G401 (cell line): ENCODE data around the gene NDUFV3. TPM values are rescaled to one million over a fixed set of nuclear protein-coding genes. Genes with fewer than 3 reads are reported as not detected.
"Not testable (repeated sequence)": the region's sequence is repeated elsewhere in the genome, so short reads cannot be mapped to it uniquely, and the experiment has no call there.

Source experiments
- DNase-seq: peaks from one replicate; pipeline ENCODE4 v3.0.0-alpha.2; 2015; ENCODE audit warnings: low spot score
- in situ Hi-C: cut with HindIII; loops from 2 replicates; pipeline ENCODE4 v1.10.0; 2016; ENCODE audit warnings: low sequenced_read_pairs, mixed read lengths
- total RNA-seq: library from RNA; depleted of rRNA; stranded (reverse); fragments of >200 nt; shearing (Covaris generic); gene quantifications from 2 replicates; pipeline ENCODE4 v1.2.3, GENCODE V29; 2014

NDUFV3 gene
- total RNA-seq, 1 experiment from 2014 or later = 45.5 TPM

DNA sequence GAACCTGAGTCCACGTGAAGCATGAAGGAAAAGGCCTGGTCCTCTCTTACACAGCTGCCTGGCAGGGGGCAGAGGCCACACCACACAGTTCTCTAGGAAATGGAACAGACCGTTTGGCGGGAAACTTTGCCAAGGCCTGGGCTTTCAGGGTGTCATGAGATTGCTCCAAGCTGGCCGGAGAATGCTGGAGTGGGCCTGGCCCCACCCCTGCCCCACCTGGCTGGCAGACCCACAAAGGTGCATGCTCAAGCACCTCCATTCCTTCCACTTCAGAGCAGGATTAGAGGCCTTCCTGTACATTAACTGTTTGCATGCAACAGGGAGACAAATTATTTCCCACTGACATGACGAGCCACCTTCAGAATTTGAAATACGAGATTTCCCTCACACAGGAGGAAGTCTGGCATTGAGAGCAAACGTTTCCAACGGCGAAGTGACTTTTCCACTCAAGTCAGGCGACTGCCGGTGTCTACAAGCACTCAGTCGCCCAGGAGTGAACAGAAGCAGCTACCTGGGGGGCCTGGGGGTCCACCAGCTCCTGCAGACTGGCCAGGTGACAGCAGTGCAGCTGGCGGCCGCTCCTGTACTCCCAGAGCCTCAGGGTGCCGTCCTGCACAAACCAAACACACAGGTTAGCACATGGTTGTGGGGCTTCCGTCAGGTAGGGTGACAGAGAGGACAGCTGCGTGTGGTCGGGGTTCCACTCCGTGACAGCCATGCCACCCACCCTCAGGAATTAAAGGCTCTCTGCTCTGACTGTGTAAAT, 37.8 kb upstream of the NDUFV3 start:
- in situ Hi-C loops = no loop called here

DNA sequence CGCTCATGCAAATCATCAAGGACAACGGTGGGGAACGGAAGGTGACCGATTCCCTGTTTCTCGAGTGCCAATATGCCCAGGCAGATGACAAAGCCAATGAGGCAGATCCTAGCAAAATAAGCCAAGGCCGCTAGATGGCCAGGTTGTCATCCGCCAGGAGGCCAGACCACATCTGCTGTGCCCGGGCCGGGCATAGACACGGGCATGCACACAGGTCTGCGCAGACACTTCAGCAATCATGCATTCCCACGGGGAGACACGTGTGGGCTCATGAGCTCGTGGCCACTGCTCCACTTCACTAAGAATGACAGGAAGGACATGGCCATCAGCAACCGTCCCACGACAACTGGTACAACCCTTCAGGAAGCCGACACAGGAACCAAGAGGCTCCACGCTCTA, 37.2 kb upstream of the NDUFV3 start:
- peak; percentile 89 for DNase-seq
- in situ Hi-C loops = no loop called here

More for the DNA sequence above, 37.8 kb upstream of the NDUFV3 start:
- no peak for DNase-seq

DNA sequence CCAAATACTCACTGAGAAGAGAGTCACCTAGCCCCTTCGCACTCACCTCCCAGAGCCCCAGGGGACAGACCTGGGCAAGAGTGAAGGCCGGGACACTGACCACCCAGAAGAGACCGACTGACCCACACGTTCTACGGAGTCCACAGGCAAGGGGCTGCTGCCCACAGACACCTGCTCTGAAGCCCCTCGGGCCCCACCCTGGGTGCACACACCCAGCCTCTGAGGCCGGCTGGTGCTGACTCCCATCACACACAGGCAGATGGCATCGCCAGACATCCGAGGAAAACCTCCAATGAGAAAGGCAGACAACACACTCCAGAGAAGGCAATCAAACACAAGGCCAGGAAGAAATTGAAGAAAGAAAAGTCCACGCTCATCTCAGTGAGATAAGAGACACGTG, 35.9 kb upstream of the NDUFV3 start:
- no peak for DNase-seq
- in situ Hi-C loops = no loop called here

DNA sequence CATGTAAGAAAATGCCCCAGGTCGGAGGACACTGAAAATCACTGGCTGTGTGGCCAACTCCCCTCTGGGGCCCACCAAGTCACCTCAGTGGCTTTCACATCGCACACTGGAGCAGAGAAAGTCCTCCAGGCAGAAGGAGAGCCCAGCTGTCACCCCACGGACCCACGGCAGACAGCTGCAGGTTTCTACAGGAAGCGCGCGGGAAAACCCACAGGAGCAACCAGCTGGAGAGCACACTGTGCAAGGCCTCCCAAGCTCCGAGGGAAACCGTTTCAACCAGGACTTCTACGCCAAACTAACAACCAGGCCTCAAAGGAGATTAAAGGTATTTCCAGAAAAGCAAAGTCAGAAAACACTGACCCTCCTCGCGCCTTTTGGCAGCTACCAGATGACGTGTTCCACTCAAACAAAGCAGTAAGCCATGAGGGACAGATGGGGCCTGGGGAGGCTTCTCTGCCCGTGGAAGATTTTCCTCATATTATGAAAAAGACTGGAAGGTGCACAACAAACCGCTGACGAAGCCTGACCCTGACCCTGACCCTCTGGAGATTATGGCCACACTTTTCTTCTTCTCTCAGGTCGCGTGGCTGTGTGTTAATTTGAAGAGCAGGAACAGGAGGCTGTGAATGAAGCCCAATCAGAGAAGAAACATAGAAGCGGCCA, 34.8 kb upstream of the NDUFV3 start:
- DNase-seq = no peak
- in situ Hi-C loops = no loop called here

DNA sequence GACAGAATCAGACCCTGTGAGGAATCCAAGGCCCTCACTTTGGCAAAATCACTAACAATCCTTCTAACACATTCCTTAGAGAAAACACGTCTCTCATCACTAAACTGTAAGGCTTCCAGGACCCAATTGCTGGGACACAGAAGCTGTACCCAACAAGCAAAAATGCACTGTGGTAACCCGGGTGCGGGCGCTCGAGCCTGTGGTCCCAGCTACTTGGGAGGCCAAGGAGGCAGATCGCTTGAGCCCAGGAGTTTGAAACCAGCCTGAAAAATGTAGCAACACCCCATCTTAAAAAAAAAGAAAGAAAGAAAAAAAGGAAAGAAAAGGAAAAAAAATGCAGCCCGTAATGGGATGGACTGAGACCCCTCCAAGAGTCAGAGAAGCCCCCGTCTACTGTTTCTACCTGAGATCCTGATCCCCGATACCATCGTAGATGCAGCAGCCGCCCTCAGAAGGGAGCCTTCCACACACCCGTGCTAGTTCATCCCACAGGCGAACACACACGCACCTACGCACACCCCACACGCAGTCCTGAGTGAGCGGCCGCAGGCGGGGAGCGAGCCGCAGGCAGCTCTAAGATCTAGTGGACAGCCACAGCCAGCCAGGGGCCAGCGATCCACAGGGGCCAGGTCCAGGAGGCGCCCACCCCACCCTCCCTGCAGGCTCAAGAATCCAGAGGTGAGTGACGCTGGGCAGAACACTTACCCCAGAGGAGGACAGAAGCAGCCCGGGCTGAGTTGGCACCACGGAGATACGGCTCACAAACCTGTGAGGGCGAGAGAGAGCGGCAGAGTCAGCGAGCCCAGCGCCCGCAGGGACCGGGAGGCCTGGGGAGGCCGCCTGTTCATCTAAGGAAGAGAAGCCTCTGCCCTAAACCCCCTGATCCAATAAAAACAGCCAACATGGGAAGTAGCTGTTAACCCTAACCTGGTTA, 33.9 kb upstream of the NDUFV3 start:
- no peak for DNase-seq
- in situ Hi-C loops = no loop called here

DNA sequence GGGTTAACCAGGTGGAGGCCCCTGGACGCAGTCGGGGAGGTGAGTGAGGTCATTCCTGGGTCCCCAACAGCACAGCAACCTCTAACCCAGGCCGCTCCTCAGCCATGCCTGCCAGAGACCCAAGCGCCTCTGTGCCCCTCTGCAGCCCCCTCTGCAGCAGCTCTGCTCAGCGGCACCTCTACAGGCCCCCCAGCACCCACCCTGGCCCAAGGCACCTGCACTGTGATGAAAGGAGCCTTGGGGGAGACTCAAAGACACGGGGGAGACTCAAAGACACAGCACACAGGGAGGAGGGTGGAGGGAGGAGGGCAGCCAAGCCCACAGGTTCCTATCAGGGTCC, 33.2 kb upstream of the NDUFV3 start:
- DNase-seq = no peak

DNA sequence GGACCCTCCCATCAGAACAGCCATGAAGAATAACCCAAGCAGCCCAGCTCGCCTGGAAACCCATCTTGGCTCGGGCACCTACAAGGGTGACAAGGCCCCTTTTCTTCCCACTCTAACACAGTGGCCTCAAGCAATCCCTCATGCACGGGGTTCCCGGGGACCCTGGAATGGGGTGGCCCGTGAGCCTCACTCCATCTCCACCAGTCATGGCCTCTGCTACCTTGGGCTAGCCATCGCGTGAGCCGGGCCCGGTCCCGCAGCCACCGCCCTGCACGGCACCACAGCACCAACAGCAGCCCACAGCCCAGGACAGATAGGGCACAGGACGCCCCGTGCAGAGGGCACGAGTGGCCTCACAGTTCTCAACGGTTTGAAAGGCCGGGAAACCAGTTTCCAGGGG, 32.8 kb upstream of the NDUFV3 start:
- DNase-seq = no peak
- in situ Hi-C loops = no loop called here

More for the DNA sequence above, 33.2 kb upstream of the NDUFV3 start:
- in situ Hi-C loops = no loop called here

DNA sequence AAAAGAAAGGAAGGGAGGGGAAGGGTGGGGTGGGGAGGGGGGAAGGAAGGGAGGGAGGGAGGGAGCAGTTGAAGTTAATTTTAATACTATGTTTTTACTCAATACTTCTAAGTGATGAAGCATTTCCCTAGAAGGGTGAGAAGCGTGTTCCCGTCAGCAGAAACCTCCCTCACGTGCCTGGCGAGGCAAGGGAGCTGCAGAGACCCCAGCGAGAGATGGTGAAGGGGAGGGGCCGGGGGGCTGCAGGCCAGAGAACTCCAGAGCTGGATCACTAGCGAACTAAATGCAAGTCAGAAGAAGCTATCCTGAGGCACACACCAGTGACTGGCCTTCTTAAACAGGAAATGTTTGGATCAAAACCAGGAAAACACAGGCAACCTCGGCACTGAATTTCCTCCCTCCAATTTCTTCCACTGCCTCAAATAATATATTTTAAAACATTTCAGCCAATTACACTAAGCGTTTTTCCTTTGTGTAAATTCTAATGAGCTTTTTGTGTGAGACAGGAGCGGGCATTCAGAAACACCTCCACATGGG, 31.7 kb upstream of the NDUFV3 start:
- DNase-seq = no peak

DNA sequence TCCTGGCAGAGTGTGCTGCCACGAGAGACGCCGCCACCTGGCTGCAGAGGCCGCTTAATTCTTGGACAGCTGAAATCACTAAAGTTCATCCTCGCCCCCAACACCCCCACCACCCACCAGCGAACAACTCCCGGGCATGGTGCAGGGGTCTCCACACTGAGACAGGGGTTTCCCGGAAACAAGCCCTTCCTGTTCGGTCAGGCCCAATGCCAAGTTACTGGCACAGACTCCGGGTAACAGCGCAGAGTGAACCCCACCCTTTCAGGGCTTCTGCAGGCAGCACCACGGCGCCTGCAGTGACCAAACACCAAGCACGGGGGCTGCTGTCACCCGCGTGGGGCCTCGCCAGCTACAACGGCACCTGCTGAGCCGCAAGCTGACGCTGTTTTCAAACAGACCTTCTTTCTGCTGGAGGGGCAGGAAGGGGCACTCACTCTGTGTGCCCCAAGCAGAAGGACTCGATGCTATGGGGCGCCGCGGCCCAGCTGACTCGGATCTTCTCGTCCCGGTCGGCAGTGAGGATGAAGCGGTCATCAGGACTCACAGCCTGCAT, 31.2 kb upstream of the NDUFV3 start:
- in situ Hi-C loops = no loop called here
- peak; percentile 84 for DNase-seq

More for the DNA sequence above, 31.7 kb upstream of the NDUFV3 start:
- in situ Hi-C loops = no loop called here

DNA sequence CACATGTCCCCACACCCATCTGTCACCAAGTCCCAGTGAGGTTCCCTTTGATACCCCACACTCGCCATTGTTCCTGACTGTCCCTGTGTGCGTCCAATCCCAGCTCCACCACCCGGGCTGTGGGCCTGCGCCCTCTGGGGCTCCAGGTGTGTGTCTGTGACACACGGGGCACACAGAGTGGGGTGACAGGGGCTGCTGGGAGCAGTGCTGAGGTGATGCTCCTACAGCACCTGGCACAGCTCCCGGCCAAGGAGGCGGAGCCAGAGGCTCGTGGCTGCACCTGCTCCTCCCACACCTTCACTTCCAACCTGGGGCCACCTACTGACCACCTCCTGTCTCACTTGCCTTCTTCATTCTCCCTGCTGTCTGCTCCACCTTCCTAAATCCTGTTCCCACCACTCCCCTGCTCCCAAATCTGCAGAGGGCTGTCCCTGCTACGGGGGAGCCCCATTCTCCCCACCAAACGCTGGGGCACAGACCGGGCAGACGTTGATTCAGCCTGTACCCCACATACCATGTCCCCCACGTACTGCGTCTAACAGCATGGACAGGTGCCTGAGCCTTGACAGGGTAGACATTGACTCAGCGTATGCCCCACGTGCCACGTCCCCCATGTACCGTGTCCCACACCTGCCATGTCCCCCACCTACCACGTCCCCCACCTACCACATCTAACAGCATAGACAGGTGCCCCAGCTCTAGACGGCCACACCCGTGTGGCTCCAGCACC, 30.2 kb upstream of the NDUFV3 start:
- peak; percentile 25 for DNase-seq
- in situ Hi-C loops = no loop called here

DNA sequence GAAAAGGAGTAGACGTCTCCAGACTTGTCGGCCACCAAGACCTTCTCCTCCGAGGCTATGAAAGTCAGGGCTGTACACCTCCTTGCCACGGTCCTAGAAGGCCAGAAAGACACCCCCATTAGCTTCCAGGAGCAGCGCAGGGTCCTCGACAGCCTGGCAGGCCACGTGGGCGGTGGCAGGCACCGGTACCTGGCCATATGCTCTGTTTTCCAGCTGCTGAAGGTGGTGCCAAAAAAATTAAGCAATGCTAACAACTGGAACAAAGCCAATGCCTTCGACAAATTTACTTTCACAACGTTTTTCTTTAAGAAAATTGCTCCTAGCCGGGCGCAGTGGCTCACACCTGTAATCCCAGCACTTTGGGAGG, 29.6 kb upstream of the NDUFV3 start:
- no peak for DNase-seq

DNA sequence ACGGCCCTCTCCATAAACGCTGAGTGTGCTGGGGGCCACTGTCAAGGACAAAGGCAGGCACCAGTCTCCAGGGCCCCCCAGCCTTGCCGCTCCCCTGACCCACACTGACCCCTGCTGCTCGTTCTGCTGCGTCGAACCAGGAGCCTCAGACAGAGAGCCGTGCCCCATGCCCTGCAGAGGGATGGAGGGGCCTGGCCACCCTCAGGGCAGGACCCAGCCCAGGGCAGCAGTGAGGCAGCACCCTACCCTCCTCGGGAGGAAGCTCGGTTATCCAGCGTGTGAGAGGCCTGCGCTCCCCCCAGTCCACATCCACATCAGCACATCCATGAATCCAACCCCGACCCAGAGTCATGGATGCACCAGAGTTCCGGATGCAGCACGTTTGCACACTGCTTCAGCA, 28.8 kb upstream of the NDUFV3 start:
- DNase-seq = no peak
- in situ Hi-C loops = no loop called here

More for the DNA sequence above, 29.6 kb upstream of the NDUFV3 start:
- in situ Hi-C loops = no loop called here

DNA sequence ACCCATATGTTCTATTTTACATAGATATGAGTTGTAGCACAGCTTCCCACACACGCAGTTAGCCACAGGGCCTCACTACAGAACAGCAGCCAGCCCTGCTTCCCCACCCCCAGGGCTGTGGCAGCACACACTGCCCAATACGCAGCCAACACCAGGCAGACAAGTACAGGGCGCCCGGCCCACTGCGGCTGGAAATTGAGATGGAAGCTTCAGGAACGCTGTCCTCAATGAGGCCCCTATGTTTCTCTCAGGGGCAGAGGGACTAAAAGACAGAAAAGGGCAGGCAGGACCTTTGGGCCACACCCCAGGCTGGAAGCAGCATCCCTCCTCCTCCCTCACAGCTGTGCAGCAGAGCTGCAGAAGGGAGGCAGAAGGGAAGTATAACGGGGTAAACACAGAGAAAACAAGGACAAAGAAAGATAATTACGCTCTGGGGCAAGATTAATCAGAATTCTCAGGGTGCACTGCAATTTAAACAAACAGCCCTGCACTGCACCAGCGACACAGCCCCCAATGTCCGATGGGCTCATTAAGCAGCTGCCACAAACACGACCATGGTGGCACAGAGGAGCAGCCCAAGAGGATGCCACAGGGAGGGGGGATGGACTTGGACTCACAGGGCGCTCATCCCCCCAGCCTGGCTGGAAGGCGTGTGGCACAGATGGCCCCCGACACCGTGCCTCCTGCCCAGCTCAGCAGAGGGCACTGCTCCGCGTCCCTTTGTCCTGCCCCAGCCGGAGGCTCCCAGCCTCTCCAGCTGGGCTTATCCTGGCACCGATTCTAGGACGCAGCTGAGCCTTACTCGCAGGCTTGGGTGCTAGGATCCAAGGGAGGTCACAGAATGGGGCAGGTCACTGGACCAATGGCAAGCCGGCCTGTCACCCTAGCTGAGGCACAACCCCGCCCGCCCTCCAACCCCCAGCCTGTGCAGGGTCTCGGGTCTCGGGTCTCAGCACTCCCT, 28.0 kb upstream of the NDUFV3 start:
- no peak for DNase-seq
- in situ Hi-C loops = no loop called here

DNA sequence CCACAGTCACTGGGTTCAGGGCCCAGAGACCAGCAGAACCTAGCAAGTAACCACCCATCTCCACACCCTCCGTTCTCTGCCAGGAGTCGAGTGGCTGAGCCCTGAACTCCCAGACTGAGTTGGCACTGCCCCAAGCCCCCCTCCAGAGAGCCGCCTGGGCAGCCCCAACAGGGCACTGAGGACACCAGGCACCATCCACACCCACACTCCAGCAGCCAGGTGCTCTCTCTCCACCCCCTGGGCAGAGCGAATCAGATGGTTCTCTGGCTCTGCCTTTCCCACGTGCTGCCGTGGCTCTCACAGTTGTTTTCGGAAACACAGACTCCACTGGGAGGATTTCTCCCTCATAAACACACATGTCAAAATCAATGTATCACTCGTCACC, 27.3 kb upstream of the NDUFV3 start:
- in situ Hi-C loops = no loop called here

DNA sequence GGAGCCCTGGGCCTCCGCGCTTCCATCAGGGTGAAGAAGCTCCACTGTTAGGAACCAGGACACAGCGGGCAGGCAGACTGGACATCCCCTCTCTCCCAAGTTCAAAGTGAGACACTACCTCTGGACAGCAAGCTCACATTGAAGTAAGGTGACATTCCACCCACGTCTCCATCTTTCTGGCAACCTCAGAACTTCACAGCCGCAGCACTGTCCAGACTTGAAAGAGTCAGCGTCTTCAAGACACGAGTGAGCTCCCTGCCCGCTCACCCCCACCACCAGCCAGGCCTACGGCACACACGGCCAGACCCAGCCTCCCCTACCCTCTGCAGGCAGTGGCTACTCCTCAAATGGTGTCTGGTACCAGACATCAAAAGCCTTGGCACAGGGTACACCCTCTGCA, 24.9 kb upstream of the NDUFV3 start:
- in situ Hi-C loops = no loop called here
- DNase-seq = no peak

More for the DNA sequence above, 27.3 kb upstream of the NDUFV3 start:
- DNase-seq = no peak

DNA sequence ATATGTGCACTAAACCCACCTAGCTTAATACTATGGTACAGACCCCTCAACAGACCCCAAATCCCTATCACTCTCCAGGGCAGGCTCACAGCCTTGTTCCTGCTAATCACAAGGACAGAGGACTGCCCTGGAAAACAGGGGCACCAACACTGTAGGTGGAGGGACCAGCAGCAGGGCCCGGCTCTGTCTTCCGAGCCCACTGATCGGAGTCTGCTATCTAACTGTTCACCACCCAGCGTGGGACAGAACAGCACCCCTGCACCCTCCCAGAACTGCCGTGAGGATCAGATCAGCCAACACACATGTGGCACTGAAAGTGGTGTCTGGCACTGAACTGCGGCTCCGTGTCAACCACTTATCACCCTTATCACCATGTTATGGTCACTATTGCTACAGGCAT, 20.0 kb upstream of the NDUFV3 start:
- in situ Hi-C loops = no loop called here
- DNase-seq = no peak

DNA sequence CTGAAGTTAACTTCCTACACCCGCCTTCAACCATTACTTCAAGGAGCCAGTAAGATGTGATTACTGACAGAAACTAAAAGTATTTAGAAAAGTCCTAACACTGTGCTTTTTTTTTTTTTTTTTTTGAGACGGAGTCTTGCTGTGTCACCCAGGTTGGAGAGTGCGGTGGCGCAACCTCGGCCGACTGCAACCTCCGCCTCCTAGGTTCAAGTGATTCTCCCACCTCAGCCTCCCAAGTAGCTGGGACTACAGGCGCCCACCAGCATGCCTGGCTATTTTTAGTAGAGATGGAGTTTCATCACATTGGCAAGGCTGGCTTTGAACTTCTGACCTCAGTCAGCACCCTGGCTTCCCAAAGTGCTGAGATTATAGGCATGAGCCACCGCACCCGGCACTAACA, 17.3 kb upstream of the NDUFV3 start:
- in situ Hi-C loops, DNase-seq: not testable (repeated sequence)

DNA sequence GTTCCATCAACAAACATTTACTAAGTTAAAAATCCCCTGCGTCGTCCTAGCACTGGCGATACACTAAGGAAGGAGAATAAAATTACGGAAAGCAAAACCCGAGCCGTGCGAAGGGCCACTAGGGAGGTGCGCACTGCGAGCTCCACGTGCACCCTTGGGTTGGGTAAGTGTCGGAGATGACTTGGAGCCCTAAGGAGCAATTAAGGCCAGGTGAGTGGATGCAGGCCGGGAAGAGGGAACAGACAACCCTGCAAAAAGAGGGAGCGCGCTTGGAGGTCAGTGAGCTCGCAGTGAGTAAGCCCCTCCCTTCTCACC, 14.5 kb upstream of the NDUFV3 start:
- DNase-seq = no peak
- in situ Hi-C loops = no loop called here
